Renal pelvis (tissue), 4 donors: ENCODE measurements around the gene ANO2. TPM values are rescaled to one million over a fixed set of nuclear protein-coding genes. Genes with fewer than 3 reads are reported as not detected.
"Not testable (repeated sequence)": the region's sequence is repeated elsewhere in the genome, so short reads cannot be mapped to it uniquely, and the experiment has no call there.

Experiments
- DNase-seq: peaks from one replicate; pipeline ENCODE4 v3.0.0-alpha.2; 2013
- polyA plus RNA-seq, 3 donors: library from polyadenylated mRNA; unstranded; fragments of 120-200 nt; gene quantifications; one replicate each; pipeline ENCODE4 v1.2.1, GENCODE V29; 2013; ENCODE audit not compliant: insufficient read length in 3 of 3

The ANO2 gene
- polyA plus RNA-seq, 3 donors: 4.8 to 5.2 (median 4.9) TPM

DNA sequence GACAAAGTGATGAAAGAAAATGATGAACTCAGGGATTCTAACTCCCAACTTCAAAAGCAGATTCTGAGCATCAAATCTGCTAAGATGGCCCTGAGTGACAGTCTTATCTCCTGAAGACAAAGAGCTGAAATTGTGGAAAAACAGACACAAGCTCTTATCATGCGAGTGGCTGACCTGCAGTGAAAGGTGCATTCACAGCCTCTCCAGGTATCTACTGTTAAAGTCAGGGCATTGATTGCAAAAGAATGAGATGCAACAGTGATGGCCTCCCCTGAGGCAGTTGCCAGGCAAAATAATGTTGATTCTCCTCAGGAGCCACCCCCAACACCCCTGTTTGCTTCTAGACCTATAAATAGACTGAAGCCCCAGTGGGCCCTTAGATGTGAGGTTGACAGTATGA is 126.2 kb downstream of the ANO2 start:
- not testable (repeated sequence) for DNase-seq

DNA sequence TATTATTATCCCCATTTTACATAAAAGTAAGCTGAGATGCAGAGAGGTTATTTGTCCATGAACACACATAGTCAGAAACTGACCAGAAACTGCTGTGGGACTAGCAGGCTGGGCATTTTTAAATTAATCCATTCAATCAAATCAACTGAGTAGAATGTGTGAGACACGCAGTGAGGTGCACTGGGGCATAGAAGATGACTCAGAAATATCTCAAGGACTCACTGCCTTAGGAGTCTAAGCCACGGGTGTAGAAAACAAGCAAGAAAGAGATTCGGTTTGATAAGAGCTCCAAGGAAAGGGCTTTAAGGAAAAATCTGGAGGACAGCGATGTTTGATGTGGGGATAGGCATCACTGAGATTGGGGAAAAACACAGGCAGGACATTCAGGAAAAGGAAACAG is 127.8 kb downstream of the ANO2 start:
- DNase-seq: no peak

DNA sequence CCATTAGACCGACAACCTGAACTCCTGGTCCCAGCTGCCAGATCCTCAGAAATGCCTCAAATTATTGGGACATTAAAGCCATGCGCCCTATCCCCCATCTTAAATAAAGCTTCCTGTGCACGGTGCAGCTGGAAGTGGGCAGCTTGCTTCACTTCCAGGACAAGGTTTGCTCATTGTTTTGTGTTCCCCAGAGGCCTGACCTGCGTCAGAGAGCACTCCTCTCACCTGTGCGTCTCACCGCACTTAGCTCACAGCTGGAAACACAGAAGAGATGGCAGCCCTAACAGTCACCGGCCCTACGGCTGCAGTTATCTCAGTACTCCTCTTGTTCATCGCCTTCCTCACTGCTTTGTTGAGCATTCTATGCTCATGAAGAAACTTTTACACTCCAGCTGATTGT is 135.5 kb downstream of the ANO2 start:
- DNase-seq: no peak

DNA sequence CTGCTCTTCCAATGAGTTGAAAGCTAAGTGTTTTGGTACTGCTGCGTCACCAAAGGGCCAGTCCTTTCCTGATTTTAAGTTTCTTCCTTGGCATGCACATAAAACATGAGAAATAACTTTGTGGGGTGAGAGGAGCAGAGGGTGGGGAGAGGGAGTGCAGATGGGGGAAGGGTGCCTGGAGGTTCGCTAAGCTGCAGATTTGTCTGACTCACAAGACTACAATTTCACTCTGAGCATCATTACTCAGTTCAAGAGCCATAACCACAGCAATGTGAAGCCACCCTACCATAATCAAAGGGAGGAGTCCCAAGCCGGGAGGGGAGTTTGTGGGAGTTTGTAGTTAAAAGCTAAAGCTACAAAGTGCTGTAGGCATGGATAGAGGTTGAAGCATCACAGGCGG is 136.1 kb downstream of the ANO2 start:
- DNase-seq: peak; percentile 56

DNA sequence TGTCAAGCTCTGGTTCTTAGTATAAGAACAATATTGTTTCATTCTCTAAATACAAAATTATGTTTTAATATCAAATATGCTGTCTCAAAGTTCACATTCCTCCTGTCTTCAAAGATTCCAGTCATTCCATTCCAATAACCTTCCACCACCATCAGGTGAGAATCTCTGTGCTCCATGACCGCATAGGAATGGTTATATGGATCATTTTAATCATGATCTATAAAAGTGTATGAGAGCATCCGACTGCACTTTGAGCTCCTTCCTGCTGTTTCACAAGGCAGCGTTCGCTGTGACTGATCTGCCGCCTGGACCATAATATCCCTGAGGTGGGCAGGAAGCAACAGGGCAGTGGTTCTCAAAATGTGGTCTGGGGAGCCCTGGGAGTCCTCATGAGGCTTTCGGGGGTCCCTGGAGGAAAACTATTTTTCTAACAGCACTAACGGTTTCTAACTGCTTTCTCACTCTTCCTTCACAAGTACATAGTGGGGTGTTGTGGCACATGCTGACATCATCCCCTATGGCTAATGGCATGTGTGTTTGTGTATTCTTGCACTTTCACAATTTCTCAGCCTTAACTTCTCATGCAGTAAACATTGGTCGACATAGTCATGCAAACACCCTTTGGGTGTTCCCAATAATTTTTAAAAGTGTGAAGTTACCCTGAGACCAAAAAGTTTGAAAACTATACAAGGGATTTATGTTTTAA is 137.4 kb downstream of the ANO2 start:
- DNase-seq: no peak

DNA sequence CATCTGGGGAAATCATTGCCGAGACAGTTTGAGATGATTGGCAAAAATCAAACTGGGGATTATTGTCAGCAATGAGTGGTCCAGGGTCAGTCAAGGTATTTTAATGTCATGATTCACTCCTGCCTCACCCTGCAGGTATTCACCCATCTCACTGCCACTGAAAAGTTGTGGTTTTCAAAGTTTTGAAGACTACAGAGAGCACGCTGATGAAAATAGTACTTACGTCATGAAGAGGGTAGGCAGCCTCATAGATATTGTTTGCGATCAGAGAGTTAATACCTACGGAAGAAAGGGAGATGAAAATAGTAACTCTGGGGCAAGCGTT is 138.0 kb downstream of the ANO2 start:
- no peak for DNase-seq

DNA sequence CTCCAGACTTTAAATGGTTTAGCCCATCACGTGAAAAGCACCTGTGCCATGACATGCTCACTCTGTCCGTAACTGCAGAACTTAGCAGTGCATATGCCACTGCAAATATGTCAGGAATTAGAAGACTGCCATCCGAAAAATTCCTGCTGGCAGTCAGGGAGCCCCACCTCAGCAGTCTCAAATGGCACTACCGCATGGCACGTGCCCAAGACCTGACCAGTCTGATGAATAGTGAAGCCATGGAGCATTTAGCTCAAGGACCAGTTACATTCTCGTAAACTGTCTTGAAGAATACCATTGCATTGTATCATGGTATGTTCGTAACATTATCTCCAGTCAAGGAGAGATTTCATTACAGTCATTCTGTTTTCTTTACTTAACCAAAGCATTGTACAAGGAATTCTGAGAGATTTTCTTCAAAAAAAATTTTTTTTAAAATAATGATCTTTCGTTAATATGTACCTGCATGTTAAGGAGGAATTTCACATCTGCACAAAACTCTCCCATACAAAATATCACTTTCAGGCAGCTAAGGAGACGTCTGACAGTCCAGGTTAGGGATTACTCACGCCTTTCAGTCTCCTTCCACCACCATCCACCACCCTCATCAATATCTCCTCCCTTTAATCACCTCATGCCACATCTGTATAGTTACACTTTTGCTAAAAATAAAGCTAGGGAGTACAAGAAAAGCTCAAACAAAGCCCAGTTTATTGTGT is 138.5 kb downstream of the ANO2 start:
- DNase-seq: no peak

DNA sequence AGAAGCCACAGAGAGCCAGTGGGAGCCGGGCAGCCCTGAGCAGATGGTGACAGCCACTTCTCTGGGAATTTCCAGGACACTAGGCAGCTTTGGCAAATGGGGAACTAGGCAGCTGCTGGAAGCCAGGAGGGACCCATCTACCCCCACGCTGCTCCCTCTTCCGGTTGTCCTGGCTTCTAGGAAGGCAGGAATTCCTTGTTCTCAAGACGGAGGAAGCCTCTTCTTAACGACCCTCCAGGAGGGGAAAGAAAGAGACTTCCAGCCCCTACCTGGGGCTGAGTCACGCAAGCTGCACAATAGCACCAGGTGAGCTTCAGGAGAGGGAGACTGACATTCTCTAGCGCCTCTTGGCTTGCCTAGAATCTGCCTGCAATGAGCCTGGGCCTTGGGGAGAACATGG is 141.5 kb downstream of the ANO2 start:
- DNase-seq: no peak

DNA sequence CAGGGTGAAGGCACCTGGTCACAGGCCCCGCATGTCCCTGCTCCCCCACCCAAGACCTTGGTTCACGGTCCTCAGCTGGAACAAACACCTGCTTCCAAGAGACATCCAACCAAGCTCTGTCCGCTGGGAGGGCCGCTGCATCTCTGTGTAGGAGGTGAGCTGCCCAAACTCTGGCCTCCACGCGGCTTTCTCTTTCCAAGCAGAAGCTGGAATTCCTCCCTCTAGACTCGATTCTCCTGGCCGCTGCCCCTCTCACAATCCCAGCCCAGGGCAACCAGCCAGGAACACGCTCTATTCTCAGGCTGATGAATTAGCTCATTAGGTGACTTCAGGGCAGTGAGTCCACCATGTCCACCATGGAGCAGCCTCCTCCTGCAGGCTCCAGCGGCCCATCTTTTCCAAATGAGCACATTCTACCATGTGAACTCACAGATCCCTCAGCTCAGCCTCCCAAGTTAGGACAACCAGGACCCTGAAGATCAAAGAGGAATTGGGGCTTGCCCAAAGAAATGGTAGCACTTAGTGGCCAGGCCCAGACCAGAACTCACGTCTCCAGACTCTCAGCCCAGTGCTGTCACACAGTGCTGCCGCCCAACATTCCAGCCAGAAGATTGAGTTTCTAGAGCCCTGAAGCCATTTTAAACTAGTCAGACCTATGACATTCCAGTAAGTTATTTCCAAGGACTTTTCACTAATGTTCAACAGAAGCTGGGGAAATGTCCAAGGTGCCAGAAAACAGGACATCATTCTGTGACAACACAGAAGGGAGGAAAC is 146.6 kb downstream of the ANO2 start:
- no peak for DNase-seq

DNA sequence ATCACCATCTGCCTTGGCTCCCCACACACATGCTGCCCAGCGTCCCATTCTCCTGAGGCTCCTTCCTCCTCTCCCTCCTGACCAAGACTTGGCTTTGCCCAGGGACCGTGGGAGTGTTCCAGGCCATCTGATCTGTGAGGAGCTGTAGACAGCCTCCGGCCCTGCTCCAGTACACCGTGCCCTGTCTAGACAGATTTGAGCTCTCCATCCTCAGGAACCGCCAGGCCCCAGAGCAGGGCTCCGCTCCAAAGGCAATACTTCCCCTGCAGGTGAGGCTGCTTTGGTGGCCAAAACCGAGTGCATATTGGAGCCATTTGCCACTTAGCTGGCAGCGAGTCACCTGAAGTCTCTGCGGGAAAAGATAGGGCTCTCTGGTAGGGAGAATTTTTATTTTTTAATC is 147.4 kb downstream of the ANO2 start:
- no peak for DNase-seq

DNA sequence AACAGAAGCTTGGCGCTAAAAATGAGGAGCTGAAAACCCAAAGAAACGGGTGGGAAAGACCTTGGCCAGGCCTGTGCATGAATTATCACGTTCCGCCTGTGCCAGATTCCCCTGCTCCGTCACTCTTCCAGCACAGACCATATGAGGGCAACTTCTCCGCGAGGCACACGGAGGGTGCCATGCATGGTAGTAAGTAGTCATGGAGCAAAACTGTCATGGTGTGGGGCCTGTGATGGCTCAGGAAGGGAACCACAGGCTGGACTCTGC is 148.2 kb downstream of the ANO2 start:
- DNase-seq: no peak

DNA sequence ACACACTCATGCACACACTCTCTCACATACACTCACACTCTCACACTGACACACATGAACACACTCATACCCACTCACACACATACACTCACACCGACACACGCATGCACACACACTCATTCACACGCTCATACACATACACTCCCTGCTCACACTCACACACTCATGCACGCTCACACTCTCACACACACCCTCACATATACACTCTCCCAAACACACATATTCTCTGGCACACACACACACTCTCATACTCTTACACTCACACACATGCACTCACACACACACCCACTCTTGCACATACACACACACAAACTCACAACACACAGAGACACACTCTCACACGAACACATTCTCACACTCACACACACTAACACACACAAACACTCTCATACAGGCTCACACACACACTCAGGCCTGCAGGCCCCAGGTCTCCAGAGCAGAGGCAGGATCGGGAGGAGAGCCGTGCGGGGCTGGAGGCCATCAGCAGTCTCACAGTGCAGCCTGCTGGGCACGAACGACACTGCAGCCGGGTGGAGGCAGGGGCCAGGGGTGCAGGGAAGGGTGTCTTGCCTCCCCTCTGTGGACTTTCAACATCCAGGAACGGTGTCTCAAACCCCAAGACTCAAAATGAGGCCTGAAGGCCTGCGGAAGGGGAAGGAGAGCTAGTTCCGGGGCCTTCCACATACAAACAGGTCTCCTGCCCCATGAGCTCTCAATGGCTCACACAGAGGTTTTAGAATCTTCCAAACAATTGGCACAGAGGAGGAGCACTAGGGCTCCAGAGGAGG is 148.7 kb downstream of the ANO2 start:
- no peak for DNase-seq

DNA sequence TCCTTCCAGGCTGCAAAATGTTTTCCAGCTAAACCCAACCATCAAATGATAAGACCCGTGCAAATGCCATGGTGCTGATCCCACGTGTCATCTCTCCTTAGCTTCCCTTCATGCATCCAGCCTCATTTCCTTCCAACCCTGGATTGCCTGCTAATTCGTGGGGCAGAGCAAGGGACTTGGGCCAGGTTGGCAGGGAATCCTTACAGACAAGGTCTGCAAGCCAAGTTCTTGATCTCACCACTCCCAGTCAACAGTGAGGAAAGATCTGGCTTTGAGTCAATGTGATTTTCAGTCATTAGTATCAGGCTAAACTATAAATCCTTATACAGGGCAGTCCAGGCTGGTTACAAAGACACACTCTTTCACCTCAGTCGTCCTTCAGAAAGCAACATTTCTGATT is 150.9 kb downstream of the ANO2 start:
- no peak for DNase-seq

DNA sequence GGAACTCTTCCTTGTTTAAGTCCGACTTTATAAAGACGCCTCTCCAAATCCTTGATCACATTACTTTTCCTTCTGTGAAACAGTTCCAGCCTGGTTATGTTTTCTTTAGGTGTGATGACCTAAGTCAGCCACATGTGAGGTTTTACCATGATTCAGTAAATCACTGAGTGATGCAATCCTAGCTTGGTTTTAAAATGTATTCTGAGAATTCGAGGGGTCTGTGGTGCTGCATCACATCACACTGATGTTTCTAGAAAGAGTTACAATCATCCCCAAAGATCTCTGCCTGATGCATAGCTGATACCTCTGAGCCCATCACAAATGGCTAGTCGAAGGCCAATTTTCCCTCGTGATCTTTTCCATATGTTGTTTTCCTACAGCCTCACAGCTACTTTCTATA is 152.7 kb downstream of the ANO2 start:
- no peak for DNase-seq

DNA sequence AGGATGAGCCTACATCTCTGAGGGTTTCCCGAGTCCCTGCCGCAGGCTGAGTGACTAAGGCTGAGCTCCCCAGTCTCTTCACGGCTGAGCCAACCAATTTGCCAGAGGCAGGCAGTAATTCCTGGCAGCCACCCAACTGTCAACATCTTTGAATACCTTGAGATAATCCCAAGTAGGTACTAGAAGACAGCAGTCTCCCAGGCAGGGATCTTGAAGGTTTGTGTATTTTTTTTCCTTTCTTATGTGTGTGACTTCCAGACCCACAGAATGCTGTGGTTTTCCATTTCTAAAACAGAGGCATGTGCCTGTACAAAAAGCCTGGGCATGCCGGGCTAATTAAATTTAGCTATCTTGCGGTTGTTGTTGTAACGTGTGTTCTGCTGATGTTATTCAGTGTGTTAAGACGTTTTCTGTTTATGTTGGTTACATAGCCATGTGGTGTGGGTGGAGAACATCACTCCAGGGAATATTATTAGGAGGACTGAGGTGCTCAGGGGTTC is 155.5 kb downstream of the ANO2 start:
- no peak for DNase-seq

DNA sequence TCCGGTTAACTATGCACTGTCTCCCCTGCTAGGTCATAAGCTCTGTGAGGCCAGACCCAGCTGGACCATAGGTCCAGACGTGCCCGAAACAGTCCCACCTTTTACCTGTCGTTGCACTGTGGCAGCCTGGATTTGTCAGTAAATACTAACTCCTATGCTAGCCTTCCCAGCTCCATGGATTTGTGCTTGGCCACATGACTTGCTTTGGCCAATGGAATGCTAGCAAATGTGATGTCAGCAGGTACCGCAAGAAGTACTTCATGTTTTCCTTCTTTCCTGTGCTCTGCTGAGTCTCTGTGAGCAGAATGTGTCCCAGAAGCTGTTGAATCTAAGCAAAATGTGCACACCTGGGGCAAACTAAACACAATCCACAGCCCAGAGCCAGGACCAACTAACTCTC is 157.2 kb downstream of the ANO2 start:
- no peak for DNase-seq

DNA sequence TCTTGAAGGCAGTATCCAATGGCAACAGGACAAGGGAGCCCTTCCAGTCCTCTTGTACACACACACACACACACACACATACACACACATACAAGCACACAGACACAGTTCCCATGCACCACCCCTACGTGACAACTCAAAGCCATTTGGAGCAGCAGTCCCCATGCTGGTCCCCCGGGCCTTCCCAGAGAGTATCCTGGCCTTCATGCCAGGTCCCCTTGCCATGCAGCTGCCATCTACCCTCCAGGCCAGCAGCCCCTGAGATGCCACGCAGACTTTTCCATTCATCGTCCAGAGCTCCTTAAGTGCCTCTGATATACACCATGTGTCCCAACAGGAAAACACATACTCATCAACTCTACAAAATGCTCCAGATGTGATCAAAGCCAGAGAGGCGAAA is 159.5 kb downstream of the ANO2 start:
- no peak for DNase-seq

DNA sequence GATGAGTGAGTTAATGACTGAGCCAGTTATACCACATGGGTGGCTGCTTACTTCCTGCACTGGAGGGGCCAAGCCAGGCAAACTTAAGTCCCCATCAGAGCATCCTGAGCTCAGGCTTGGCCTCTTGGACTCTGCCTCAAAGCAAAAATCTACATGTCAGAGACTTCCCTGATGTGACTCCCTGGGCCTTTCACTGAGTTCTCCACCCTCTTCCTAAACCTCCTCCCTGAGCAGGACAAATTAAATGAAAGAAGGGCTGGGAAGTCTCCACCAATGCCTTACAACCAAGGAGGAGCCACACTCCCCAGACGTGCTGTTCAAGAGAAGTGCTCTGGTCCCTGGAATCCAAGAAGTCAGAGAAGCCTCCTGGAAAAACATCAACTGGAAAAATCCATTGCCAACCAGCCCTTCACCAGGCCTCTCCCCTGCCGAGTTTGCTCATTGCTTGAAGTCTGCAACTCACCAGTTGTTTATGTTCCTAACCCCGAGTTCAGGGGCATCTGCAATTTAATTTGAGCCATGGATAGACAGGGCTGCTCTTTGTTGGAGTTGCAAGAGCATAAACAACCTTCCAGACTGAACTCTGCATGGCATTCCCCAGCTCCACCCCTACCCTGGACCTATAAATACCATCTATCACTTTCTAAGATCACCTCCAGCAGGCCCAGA is 160.5 kb downstream of the ANO2 start:
- no peak for DNase-seq

DNA sequence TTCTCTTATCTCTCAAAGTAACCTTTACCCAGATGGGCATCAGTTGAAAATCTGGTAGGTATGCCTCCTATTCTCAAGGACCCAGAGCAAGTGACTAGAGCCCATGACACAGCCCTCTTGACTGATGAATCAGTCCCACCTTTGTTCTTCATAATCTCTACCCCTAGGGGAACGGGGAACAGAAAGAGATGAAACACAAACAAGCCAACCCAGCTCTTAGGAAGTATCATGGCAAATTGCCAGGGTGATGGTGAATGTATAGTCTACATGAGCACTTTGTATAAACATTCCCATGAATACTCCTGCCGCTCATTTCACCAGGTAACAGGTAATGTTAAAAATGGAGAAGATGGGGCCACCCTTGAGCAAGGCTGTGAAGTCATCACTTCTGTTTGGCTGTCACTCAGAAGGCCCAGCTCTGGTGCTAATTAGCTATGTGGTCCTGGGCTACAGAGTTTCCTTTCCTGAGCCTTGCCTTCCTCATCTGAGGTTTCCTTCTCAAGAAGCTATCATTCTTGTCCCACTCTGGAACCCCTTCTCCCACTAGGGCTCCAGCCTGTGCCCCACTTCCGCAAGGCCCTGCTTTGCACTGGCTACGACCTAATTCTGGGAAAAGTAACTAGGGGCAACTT is 161.7 kb downstream of the ANO2 start:
- no peak for DNase-seq

DNA sequence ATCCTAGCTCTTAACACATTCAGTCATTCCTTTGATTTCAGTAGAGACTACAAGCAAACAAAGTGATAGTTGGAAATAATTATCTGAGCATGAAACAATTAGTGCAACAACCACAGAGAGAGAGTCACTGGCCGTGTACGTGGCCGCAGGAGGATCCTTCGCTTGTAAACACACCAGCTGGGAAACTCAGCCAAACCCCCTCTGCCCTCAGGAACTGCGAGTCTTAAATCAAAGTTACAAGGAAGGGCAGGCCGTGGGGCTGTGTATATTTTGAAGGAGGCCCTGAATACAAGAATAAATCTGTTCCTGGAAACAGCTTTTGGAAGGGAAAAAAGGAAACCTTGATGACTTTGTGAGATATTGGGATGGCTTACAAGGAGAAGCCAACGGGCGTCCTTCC is 164.5 kb downstream of the ANO2 start:
- DNase-seq: peak; percentile 77

DNA sequence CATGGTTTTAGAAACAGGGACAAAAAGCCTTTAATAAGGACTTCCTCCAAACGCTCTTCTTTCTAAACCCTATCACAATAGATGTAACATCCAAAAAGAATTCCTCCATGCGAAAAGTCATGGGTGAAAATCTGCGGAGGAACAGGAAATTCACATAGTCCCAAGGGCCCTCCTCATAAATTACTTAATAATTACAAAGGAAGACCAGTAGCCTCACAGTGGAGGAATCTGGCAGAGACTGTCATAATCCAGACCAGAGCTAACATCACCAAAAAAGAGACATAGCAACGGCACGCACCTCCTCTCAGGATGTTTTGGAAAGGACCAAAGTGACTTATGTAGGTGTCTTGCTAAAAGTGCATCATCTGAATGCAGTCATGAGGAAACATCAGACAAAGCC is 165.7 kb downstream of the ANO2 start:
- DNase-seq: no peak
